ENCODE data around the gene SLC35E3. TPM values are rescaled to one million over a fixed set of nuclear protein-coding genes. Genes with fewer than 3 reads are reported as not detected.
A peak's percentile ranks its signal among the peaks of the same experiment; 100 is the strongest.

Gene SLC35E3
- total and polyA plus RNA-seq, 2 donors (not counting 1 experiment from before 2014, with no cell fraction given) = 4.1 to 11.1 TPM

- H3K36me3 ChIP-seq (ENCODE audit: control insufficient read depth, insufficient read depth, low read length) = no peaks in the 10 kb centered on the region
- peak in 1 of 2 donors; percentile 3 for DNase-seq (ENCODE audit: low read depth in 2 of 2)
- peaks cover 2% of the 10 kb centered on the region for H3K4me1 ChIP-seq (ENCODE audit: control insufficient read depth, extremely low read depth, insufficient read depth, low read length)
- H3K9me3 ChIP-seq (ENCODE audit: control insufficient read depth, insufficient read depth, low read depth, low read length) = no peaks in the 10 kb centered on the region
- no peaks in the 10 kb centered on the region for H4K20me1 ChIP-seq (ENCODE audit: control insufficient read depth, extremely low read depth, insufficient read depth, low read length)
- TF ChIP-seq EZH2 (IDR thresholded peaks at IDR 0.05; ENCODE audit: low read length, missing control alignments) (no peak), CTCF (conservative IDR thresholded peaks at IDR 0.05 in 1 of 2, IDR thresholded peaks at IDR 0.05 in 1 of 2; ENCODE audit: low read depth in 1 of 2, low read length in 2 of 2) (no peak)
- peak overlapping the region; percentile 60 for H3K9ac ChIP-seq (ENCODE audit: insufficient read depth, low read length)
- peak overlapping the region; percentile 89 for H2AFZ ChIP-seq (ENCODE audit: low read length)
- peak overlapping the region; percentile 60 to 83 (median 68) for H3K4me3 ChIP-seq (replicated peaks in 1 of 4; ENCODE audit: control extremely low read depth in 1 of 4, insufficient read depth in 1 of 4, low read depth in 3 of 4, low read length in 4 of 4)
- peaks cover 9% of the 10 kb centered on the region for H3K79me2 ChIP-seq (ENCODE audit: control insufficient read depth, insufficient read depth, low read length)
- no peaks in the 10 kb centered on the region for H3K27me3 ChIP-seq (ENCODE audit: control insufficient read depth, insufficient read depth, low read length)
- H3K4me2 ChIP-seq (ENCODE audit: extremely low read depth, insufficient read depth, low read length) = peak overlapping the region; percentile 88
- peak overlapping the region; percentile 55 for H3K27ac ChIP-seq (ENCODE audit: insufficient read depth, low read length)
These were observed 536 bp upstream of the SLC35E3 start for GRCh38 chr12:68745376-68745903.

GRCh38 chr12:68746572-68747180, 700 bp downstream of the SLC35E3 start:
- peak overlapping the region; percentile 43 for H3K27ac ChIP-seq (ENCODE audit: insufficient read depth, low read length)
- no peaks in the 10 kb centered on the region for H3K27me3 ChIP-seq (ENCODE audit: control insufficient read depth, insufficient read depth, low read length)
- DNase-seq (ENCODE audit: low read depth in 2 of 2) = peak; percentile 67 to 70
- peak overlapping the region; percentile 82 for H2AFZ ChIP-seq (ENCODE audit: low read length)
- H3K9me3 ChIP-seq (ENCODE audit: control insufficient read depth, insufficient read depth, low read depth, low read length) = no peaks in the 10 kb centered on the region
- H3K9ac ChIP-seq (ENCODE audit: insufficient read depth, low read length) = peak overlapping the region; percentile 53
- H3K36me3 ChIP-seq (ENCODE audit: control insufficient read depth, insufficient read depth, low read length) = no peaks in the 10 kb centered on the region
- peaks cover 9% of the 10 kb centered on the region for H3K79me2 ChIP-seq (ENCODE audit: control insufficient read depth, insufficient read depth, low read length)
- no peak for TF ChIP-seq EZH2 (IDR thresholded peaks at IDR 0.05; ENCODE audit: low read length, missing control alignments)
- H4K20me1 ChIP-seq (ENCODE audit: control insufficient read depth, extremely low read depth, insufficient read depth, low read length) = no peaks in the 10 kb centered on the region
- H3K4me1 ChIP-seq (ENCODE audit: control insufficient read depth, extremely low read depth, insufficient read depth, low read length) = peaks cover 2% of the 10 kb centered on the region
- peak overlapping the region; percentile 60 to 83 (median 68) for H3K4me3 ChIP-seq (replicated peaks in 1 of 4; ENCODE audit: control extremely low read depth in 1 of 4, insufficient read depth in 1 of 4, low read depth in 3 of 4, low read length in 4 of 4)
- H3K4me2 ChIP-seq (ENCODE audit: extremely low read depth, insufficient read depth, low read length) = peak overlapping the region; percentile 88

- H3K4me3 ChIP-seq (replicated peaks in 1 of 4; ENCODE audit: control extremely low read depth in 1 of 4, insufficient read depth in 1 of 4, low read depth in 3 of 4, low read length in 4 of 4) = no peak overlapping the region
- H3K27ac ChIP-seq (ENCODE audit: insufficient read depth, low read length) = no peak overlapping the region
- no peaks in the 10 kb centered on the region for H4K20me1 ChIP-seq (ENCODE audit: control insufficient read depth, extremely low read depth, insufficient read depth, low read length)
- H3K4me1 ChIP-seq (ENCODE audit: control insufficient read depth, extremely low read depth, insufficient read depth, low read length) = no peaks in the 10 kb centered on the region
- H2AFZ ChIP-seq (ENCODE audit: low read length) = no peak overlapping the region
- no peak overlapping the region for H3K4me2 ChIP-seq (ENCODE audit: extremely low read depth, insufficient read depth, low read length)
- H3K79me2 ChIP-seq (ENCODE audit: control insufficient read depth, insufficient read depth, low read length) = peaks cover 9% of the 10 kb centered on the region
- H3K9ac ChIP-seq (ENCODE audit: insufficient read depth, low read length) = no peak overlapping the region
- no peaks in the 10 kb centered on the region for H3K27me3 ChIP-seq (ENCODE audit: control insufficient read depth, insufficient read depth, low read length)
- TF ChIP-seq EZH2 (IDR thresholded peaks at IDR 0.05; ENCODE audit: low read length, missing control alignments) (no peak), CTCF (conservative IDR thresholded peaks at IDR 0.05 in 1 of 2, IDR thresholded peaks at IDR 0.05 in 1 of 2; ENCODE audit: low read depth in 1 of 2, low read length in 2 of 2) (no peak)
- H3K36me3 ChIP-seq (ENCODE audit: control insufficient read depth, insufficient read depth, low read length) = no peaks in the 10 kb centered on the region
- H3K9me3 ChIP-seq (ENCODE audit: control insufficient read depth, insufficient read depth, low read depth, low read length) = no peaks in the 10 kb centered on the region
- no peak for DNase-seq (ENCODE audit: low read depth in 2 of 2)
These were observed 3.5 kb downstream of the SLC35E3 start for GRCh38 chr12:68749443-68749842.

All from fibroblast of lung (primary cell).